Upper lobe of left lung (tissue), 6 donors: ENCODE results near the gene IRAG1. TPM values are rescaled to one million over a fixed set of nuclear protein-coding genes. Genes with fewer than 3 reads are reported as not detected.
A peak's percentile ranks its signal among the peaks of the same experiment; 100 is the strongest.

Experiments
- ATAC-seq, 2 donors: fragments of 200-7000 bp; cut with Tn5 transposase; one replicate each; pipeline ENCODE4 v1.9.1; 2022; ENCODE audit warnings: mild to moderate bottlenecking in 2 of 2, moderate library complexity in 2 of 2; ENCODE audit not compliant: low FRiP score in 2 of 2
- DNase-seq, 2 donors: peaks; one replicate each; pipeline ENCODE4 v3.0.0-alpha.2; 2019 to 2020
- H3K27ac ChIP-seq, 4 donors: fragments of 200-600 bp; sonication (generic); one replicate each; pipeline ENCODE4 v1.5.1; 2016 to 2019
- H3K27me3 ChIP-seq, 4 donors: fragments of 200-600 bp; sonication (generic); one replicate each; pipeline ENCODE4 v1.5.1; 2017 to 2019
- H3K36me3 ChIP-seq, 4 donors: fragments of 200-600 bp; sonication (generic); one replicate each; pipeline ENCODE4 v1.5.1; 2016 to 2019
- H3K4me1 ChIP-seq, 4 donors: fragments of 200-600 bp; sonication (generic); one replicate each; pipeline ENCODE4 v1.5.1; 2018 to 2019
- H3K4me3 ChIP-seq, 4 donors: fragments of 200-600 bp; sonication (generic); one replicate each; pipeline ENCODE4 v1.5.1; 2017 to 2019; ENCODE audit warnings: mild to moderate bottlenecking in 2 of 4, moderate library complexity in 1 of 4
- H3K9me3 ChIP-seq, 4 donors: fragments of 200-600 bp; sonication (generic); one replicate each; pipeline ENCODE4 v1.5.1; 2018 to 2019
- EP300 ChIP-seq, 4 donors: sonication (generic); formaldehyde crosslinking; IDR thresholded peaks; one replicate each; pipeline ENCODE4 v1.5.1; 2017; ENCODE audit warnings: antibody characterized with exemption in 4 of 4, control low read depth in 2 of 4
- POLR2A ChIP-seq, 4 donors: fragments of 450-650 bp; IDR thresholded peaks; one replicate each; pipeline ENCODE4 v1.5.1; 2016 to 2017; ENCODE audit warnings: antibody characterized with exemption in 4 of 4, mild to moderate bottlenecking in 2 of 4
- POLR2AphosphoS5 ChIP-seq, 2 donors: sonication (generic); formaldehyde crosslinking; IDR thresholded peaks; one replicate each; pipeline ENCODE4 v1.5.1; 2017; ENCODE audit warnings: antibody characterized with exemption in 2 of 2
- WGBS, 2 donors: methylation state at CpG; one replicate each; pipeline ENCODE4 v1.1.5; 2017 to 2018; 5-methylcytosine and 5-hydroxymethylcytosine counted together
- total RNA-seq, 6 donors: library from RNA; depleted of rRNA in 4 of 6; stranded (reverse); fragments of >200 nt in 4 of 6; gene quantifications; one replicate each; pipeline versions ENCODE4 v1.1.0 to v1.2.1, GENCODE V29; 2016 to 2021
- TF ChIP-seq, protein P1 (sequence below), 6 experiments: fragments of 450-650 bp in 4 of 6; fragments of 200-600 bp in 2 of 6; sonication (generic) in 2 of 6; IDR thresholded peaks; one replicate each; pipeline ENCODE4 v1.5.1; 2016 to 2019; ENCODE audit warnings: antibody characterized with exemption in 6 of 6
- donor health status: DM: no; HTN: no; CAD: no; lungs with moderate emphysema.
- donor health status: DM: no; HTN: yes; CAD: no; lungs with severe emphysema.

Gene IRAG1
- total RNA-seq, 6 donors from 2014 or later: 2.4 to 16.3 (median 7.5) TPM

DNA sequence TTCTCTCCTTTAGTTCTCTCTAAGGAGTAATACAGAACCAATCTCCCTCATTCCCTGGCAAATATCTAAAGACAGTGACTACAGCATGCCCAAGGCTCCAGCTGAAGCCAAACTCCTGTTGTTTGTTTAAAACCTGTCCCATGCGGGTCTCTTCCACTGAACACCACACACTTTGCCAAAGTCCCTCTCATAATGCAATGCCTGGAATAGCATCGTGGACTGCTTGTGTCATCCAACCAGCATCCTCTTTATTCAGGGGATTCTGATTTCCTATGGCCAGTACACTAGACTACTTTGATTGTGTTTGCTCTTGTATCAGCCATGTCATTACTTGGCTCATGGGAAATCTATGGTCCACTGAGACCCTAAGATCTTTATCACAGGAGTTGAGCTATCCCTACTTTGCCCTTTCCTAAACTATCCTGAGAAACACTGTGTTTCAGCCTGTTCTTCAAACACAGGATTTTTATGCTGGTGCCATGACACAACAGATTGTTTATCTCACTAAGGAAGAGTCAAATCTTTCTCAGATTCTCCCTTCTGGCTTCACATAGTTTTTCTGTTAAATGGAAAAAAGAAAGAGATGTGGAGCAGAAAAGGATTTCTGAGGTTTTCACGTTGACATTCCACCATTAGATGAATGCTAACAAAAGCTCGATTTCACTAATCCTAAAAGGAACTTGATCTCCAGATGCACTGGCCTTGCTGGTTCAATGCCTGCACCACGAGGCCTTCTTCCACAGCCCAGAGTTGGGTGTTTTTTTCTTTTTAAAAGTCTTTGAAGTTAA lies 15.9 kb upstream of the IRAG1 start:
- DNase-seq: no peak

DNA sequence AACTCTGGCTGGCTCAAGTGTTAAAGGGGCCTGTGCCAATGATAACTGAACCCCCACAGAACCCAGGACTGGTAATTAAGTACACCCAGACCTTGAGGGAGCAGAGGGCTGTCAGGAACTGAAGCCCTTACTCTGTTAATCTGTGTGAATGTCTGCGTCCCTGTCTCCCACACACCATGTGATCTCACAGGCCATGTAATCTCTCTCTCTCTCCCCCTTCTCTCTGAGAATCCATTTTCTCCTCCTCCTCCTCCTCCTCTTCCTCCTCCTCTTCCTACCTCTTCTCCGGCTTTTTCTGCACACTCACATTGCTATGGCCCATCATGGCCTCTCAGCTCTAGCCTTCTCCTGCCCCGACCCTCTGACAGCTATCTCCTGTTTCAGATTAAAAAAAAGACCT lies 14.6 kb upstream of the IRAG1 start:
- TF ChIP-seq EP300 (IDR thresholded peaks at IDR 0.05) (no peak), POLR2A (IDR thresholded peaks at IDR 0.05) (no peak), POLR2AphosphoS5 (IDR thresholded peaks at IDR 0.05) (no peak)
- TF ChIP-seq, protein P1, sequence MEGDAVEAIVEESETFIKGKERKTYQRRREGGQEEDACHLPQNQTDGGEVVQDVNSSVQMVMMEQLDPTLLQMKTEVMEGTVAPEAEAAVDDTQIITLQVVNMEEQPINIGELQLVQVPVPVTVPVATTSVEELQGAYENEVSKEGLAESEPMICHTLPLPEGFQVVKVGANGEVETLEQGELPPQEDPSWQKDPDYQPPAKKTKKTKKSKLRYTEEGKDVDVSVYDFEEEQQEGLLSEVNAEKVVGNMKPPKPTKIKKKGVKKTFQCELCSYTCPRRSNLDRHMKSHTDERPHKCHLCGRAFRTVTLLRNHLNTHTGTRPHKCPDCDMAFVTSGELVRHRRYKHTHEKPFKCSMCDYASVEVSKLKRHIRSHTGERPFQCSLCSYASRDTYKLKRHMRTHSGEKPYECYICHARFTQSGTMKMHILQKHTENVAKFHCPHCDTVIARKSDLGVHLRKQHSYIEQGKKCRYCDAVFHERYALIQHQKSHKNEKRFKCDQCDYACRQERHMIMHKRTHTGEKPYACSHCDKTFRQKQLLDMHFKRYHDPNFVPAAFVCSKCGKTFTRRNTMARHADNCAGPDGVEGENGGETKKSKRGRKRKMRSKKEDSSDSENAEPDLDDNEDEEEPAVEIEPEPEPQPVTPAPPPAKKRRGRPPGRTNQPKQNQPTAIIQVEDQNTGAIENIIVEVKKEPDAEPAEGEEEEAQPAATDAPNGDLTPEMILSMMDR (IDR thresholded peaks at IDR 0.05): no peak
- H3K4me1 ChIP-seq: no peaks in the 10 kb centered on the region
- no peak overlapping the region for H3K27ac ChIP-seq
- DNase-seq: no peak
- H3K9me3 ChIP-seq: no peaks in the 10 kb centered on the region
- H3K27me3 ChIP-seq: no peaks in the 10 kb centered on the region
- no peaks in the 10 kb centered on the region for H3K36me3 ChIP-seq
- H3K4me3 ChIP-seq: no peak overlapping the region
- ATAC-seq: no peak
- WGBS, 2 donors: 97% methylated on average over 3 of the region's 3 CpGs

More for the DNA sequence above, 15.9 kb upstream of the IRAG1 start:
- H3K27me3 ChIP-seq: no peaks in the 10 kb centered on the region
- no peaks in the 10 kb centered on the region for H3K9me3 ChIP-seq
- 67 to 68% methylated on average over 5 of the region's 5 CpGs for WGBS, 2 donors
- no peak overlapping the region for H3K27ac ChIP-seq
- no peak for ATAC-seq
- no peaks in the 10 kb centered on the region for H3K36me3 ChIP-seq
- no peaks in the 10 kb centered on the region for H3K4me1 ChIP-seq
- TF ChIP-seq, protein P1 (IDR thresholded peaks at IDR 0.05): no peak
- TF ChIP-seq POLR2A (IDR thresholded peaks at IDR 0.05) (no peak), POLR2AphosphoS5 (IDR thresholded peaks at IDR 0.05) (no peak), EP300 (IDR thresholded peaks at IDR 0.05) (no peak)
- no peak overlapping the region for H3K4me3 ChIP-seq

DNA sequence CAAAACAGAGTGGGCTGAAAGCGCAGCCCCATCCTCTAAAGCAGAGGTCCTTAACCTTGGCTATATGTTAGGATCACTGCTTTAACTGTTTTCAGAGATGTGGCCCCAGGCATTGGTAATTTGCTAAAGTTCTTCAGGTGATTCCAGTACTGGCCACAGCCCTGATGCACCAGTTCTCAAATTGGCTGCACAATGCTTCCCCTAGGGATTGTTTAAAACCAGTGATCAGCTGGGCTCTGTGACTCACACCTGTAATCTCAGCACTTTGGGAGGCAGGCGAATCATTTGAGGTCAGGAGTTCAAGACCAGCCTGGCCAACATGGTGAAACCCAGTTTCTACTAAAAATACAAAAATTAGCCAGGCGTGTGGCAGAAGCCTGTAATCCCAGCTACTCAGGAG lies 8.4 kb upstream of the IRAG1 start:
- peaks cover 0 to 3% (median under 1%) of the 10 kb centered on the region in 4 donors for H3K4me1 ChIP-seq
- H3K27ac ChIP-seq: no peak overlapping the region
- H3K36me3 ChIP-seq: no peaks in the 10 kb centered on the region
- TF ChIP-seq POLR2A (IDR thresholded peaks at IDR 0.05): no peak
- no peak for TF ChIP-seq EP300 (IDR thresholded peaks at IDR 0.05)
- TF ChIP-seq, protein P1 (IDR thresholded peaks at IDR 0.05): no peak
- TF ChIP-seq POLR2AphosphoS5 (IDR thresholded peaks at IDR 0.05): no peak
- H3K27me3 ChIP-seq: no peaks in the 10 kb centered on the region
- DNase-seq (no peak), ATAC-seq (no peak)
- no peaks in the 10 kb centered on the region for H3K9me3 ChIP-seq
- WGBS, 2 donors: 92 to 93% methylated on average over 3 of the region's 3 CpGs
- no peak overlapping the region for H3K4me3 ChIP-seq

DNA sequence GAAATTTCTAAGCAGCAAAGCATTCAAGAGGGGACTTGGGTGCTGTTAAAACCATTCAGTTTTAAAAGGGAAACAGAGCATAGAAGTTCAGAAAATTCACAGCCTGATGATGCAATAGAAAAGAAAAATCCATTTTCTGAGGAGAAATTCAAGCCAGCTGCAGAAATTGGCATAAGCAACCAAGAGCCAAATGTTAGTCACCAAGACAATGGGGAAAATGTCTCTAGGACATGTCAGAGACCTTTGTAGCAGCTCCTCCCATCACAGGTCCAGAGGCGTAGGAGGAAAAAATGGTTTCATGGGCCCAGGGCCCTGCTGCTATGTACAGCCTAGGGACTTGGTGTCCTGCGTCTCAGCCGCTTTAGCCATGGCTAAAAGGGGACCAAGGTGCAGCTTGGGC lies 5.5 kb upstream of the IRAG1 start:
- no peak for DNase-seq
- Histone ChIP-seq H3K4me1 (peaks cover 0 to 15% (median 9%) of the 10 kb centered on the region in 4 donors), H3K27ac (no peak overlapping the region), H3K27me3 (no peaks in the 10 kb centered on the region), H3K36me3 (no peaks in the 10 kb centered on the region), H3K9me3 (no peaks in the 10 kb centered on the region), H3K4me3 (no peak overlapping the region)
- 90 to 96% methylated on average over 1 to 3 of the region's 3 CpGs for WGBS, 2 donors
- ATAC-seq: no peak
- TF ChIP-seq, protein P1 (IDR thresholded peaks at IDR 0.05): no peak

DNA sequence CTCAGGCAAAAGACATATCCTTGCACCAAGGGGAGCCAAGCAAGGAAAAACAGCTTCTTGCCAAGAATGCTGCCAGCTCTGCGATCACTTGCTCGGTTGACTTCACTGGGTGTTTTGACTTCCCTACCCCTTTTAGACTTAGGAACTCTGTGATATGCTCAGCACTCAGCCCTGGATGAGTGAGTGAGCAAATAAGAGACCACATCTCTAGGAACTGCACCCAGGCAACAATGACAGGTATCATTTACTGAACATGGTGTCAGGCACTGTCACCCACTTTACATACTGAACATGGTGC lies 3.7 kb upstream of the IRAG1 start:
- DNase-seq (no peak), ATAC-seq (no peak)
- Histone ChIP-seq H3K36me3 (no peaks in the 10 kb centered on the region), H3K27me3 (no peaks in the 10 kb centered on the region), H3K4me1 (peaks cover 11 to 29% (median 18%) of the 10 kb centered on the region in 4 donors), H3K4me3 (no peak overlapping the region), H3K9me3 (no peaks in the 10 kb centered on the region), H3K27ac (peak overlapping the region in 2 of 4 donors; percentile 44 to 46)
- WGBS, 2 donors: 38 to 65% methylated on average over 2 of the region's 2 CpGs
- TF ChIP-seq POLR2AphosphoS5 (IDR thresholded peaks at IDR 0.05) (no peak), EP300 (IDR thresholded peaks at IDR 0.05) (no peak), POLR2A (IDR thresholded peaks at IDR 0.05) (no peak)
- TF ChIP-seq, protein P1 (IDR thresholded peaks at IDR 0.05): no peak
